ENCODE measurements around the gene DNMT3A.

GRCh38 chr2:25266399-25266798 is 75.3 kb downstream of the DNMT3A start:
- TF ChIP-seq POLR2A (IDR thresholded peaks at IDR 0.05) (no peak), CTCF (IDR thresholded peaks at IDR 0.05) (no peak), EP300 (IDR thresholded peaks at IDR 0.05) (no peak), POLR2AphosphoS5 (IDR thresholded peaks at IDR 0.05) (no peak)

Measured in stomach (tissue), 4 donors.